Measurements from ENCODE around the gene CHRD. TPM values are rescaled to one million over a fixed set of nuclear protein-coding genes. Genes with fewer than 3 reads are reported as not detected.
"Not testable (repeated sequence)": the region's sequence is repeated elsewhere in the genome, so short reads cannot be mapped to it uniquely, and the experiment has no call there.

CHRD gene
- total RNA-seq, 1 donor from 2014 or later: 27.0 TPM

DNA sequence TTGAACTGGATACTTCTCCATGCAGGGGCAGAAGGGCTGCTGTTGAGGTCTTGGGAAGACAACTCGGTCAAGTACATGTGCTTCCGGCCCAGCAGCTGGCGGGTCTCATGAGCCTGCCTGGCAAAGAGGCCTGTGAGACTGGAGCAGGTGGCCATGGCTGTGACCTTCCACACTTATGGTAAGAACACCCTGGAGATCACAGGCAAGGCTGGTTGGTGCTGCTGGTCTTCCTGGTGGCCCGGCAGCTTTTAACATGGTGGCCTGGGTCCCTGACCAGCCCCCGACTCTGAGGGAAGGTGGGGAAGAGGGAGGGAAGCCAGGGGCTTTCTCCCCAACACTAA lies 15.4 kb downstream of the CHRD start:
- ATAC-seq: no peak
- intact Hi-C loops (cut with DNase I): no loop called here
- DNase-seq (ENCODE audit: low spot score): no peak

DNA sequence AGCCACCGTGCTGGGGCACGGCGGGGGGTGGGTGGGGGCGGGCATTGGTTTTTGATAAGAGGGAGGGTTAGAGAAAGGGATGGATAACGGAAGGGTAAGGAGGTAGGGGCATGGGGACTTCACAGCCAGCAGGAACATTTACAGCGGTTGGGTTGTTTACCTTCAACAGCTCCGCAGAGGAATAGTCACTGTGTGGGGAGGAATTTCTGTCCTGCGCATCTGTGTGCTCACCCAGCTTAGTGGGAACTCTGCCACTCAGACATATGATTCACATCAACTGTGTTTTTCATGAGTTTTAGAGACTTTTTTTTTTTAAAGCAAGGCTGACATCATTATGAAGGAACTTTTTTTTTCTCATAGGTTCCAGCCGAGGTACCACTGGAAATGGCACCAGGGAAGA lies 19.6 kb downstream of the CHRD start:
- intact Hi-C loops (cut with DNase I): no loop called here
- ATAC-seq: peak; percentile 95
- no peak for DNase-seq (ENCODE audit: low spot score)

DNA sequence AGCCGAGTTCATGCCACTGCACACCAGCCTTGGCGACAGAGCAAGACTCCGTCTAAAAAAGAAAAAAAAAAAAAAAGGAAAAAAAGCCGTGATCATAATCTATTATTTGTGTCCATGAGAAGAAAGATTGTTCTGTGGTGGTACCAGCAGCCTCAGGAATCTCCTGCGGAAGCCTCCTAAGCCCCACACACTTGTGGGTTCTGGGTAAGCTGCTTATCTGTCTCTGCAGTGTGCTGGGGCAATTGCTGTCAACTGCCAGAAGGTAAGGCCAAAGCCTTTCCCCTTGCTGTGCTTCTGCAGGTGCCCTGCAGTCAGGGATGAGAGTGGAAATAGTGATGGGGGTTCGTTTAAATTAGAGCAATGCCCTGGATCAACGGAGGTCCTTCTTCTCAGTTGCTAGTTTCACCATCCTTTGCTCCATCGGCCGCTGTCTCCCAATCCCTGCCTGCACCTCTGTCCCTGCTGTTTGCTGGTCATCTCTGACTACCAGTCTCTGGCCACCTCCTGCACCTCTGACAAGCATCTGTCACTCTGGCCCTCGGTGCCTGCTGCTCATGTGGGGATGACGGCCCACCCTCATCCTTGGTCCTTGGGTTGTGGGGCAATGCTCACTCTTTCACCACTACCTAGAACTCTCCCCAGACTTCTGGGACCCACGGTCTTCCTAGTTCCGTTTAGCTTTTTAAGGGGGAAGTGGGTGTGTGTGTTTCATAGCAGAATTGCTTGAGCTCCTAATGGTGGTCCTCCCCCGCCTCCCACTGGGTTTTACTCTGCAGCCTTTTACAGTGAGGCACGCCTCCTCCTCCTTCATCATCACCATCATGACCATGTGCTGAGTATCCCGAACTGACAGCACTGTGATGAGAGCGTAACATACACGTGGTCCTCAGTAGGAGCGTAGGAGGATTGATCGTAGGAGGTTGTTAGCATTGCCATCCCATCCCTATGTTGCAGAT lies 25.5 kb downstream of the CHRD start:
- ATAC-seq (no peak), DNase-seq (ENCODE audit: low spot score) (no peak)
- intact Hi-C loops (cut with DNase I): no loop called here

DNA sequence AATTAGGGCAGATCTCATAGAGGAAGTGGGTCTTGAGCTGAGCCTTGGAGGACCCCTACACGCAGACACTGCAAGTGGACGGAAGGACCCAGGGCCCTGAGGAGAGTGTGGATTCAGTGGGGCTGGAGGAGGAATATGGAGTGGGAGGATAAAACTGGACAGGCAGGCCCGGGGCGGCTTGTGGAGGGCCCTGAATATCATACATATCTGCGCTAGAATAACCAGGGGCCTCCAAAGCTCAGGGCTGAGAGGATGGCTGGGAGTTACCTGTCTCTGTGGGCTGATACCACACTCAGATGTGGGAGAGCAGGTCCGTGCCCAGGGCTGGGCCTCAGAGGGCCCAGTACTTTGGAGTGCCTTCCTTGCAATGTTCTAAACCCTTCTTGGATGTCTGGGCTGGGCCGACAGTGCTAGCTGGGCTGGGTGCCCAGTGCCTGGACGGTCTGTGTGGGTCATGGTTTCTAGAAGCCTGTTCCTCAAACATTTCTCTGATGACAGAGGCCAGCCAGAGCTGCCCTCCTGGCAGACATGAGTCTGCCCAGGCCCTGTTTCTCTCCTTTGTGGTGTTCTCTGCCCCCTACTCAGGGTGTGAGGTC lies 29.6 kb downstream of the CHRD start:
- intact Hi-C loops (cut with DNase I): no loop called here
- DNase-seq (ENCODE audit: low spot score): no peak

DNA sequence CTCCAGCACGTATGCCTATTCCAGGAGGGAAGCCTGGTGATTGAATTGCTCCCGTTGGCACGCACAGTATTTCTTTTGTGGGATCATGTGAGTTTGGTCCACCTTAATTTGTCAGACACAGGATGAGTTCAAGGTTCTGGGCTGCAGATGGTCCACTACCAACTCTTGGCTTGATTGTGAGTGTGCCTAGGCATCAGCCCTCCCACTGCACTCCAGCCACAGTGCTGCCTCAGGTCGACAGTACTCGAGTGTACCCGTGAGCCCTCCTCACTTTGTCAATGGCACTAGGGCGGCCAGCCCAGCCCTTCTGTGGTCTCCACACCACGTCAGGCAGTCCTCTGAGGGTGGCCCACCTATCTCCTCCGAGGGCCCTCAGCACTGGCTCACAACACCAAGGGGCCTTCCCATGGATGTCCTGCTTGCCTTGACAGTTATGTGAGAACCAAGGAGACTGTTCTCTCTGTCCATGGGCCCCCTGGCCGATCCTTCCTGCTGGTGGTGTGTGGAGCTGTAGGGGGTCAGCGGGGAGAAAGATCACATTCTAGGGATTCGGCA lies 30.2 kb downstream of the CHRD start:
- DNase-seq (ENCODE audit: low spot score): no peak
- intact Hi-C loops (cut with DNase I): no loop called here
- no peak for ATAC-seq

More for the DNA sequence above, 29.6 kb downstream of the CHRD start:
- no peak for ATAC-seq

DNA sequence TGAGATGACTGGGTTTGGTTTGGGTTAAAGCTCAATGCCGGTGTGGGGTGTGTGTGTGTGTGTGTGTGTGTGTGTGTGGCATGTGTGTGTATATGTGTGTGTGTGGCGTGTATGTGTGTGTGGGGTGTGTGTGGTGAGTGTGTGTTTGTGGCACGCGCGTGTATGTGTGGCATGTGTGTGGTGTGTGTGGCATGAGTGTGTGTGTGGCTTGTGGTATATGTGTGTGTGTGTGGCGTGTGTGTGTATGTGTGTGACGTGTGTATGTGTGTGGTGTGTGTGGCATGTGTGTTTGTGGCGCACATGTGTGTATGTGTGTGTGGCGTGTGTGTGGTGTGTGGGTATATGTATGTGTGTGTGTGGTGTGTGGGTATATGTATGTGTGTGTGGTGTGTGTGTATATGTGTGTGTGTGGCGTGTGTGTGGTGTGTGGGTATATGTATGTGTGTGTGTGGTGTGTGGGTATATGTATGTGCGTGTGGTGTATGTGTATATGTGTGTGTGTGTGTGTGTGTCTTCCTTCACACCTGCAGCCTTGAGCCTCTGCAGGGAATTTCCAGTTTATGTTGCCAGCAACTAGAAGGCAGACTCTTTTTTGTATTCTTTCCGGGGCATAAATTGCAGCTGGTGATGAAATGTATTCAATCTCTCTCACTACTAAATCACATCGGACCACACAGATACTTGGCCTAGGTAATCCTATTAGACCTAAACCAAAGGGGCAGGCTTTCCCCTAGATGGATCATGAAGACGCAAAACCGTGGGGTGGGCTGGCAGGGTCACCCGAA lies 34.8 kb downstream of the CHRD start:
- no peak for ATAC-seq
- DNase-seq (ENCODE audit: low spot score): no peak
- intact Hi-C loops (cut with DNase I): no loop called here

DNA sequence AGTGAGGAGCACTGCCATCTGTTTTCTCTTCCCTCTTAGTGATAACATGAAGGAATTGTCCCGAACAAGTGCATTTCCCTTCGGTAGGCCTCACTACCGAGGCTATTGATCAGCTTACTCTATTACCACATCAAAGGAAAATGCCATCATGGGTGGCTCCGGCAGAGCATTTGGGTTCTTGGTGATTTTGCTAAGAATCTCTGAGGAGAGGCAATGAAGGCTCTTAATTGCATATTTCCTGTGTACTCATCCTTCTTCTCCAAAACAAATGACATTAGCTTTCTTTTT lies 35.3 kb downstream of the CHRD start:
- ATAC-seq: no peak
- intact Hi-C loops (cut with DNase I): no loop called here
- DNase-seq (ENCODE audit: low spot score): no peak

DNA sequence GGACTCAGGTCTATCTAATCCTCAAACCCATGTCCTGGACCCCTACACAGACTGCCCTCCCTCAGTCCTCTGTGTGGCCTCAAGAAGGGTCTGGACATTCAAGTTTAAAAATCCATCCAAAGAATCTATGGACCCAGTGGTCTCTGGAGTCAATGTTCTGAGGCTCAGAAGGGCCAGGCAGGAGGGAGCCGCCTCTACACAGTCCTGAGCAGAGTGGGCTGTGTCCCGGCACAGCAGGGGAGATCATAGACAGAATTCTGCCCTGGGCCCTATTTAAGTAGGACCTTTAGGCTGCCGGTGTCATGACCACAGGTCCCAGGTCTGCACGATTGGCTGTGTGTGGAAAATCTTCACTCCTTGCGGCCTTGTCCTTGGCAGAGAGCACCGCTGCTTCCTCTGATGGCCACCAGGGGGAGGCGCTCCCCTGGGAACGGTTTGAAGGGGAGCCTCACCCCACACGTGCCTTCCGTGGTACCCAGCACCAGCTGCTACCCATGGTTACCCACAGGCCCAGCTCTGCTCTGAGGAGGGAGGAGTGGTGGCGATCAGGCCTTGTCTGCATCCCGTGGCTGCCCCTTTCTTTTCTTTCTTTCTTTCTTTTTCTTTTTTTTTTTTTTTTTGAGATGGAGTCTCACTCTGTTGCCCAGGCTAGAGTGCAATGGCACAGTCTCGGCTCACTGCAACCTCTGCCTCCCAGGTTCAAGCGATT lies 37.9 kb downstream of the CHRD start:
- ATAC-seq (peak; percentile 89), DNase-seq (ENCODE audit: low spot score) (peak; percentile 77)
- intact Hi-C loops (cut with DNase I): no loop called here

DNA sequence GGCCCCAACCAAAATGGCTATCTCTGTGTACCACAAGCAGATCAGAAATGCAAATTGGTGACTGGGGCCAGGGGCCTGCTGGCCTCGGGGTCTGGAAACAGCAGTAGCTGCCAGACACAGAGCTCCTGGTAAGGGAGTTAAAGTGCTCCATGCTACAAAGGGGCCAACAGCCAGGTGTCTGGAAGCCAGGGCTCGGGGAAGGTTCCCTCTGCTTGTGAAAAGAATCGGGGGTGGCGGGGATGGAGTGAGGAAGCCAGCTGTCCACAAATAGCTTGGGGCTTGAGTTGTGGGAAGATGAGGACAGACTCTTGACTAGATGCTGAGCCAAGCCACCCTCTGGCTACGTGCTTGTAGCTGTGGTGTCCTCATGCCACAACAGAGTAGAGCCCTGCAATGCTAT lies 39.3 kb downstream of the CHRD start:
- ATAC-seq (no peak), DNase-seq (ENCODE audit: low spot score) (no peak)
- intact Hi-C loops (cut with DNase I): no loop called here

DNA sequence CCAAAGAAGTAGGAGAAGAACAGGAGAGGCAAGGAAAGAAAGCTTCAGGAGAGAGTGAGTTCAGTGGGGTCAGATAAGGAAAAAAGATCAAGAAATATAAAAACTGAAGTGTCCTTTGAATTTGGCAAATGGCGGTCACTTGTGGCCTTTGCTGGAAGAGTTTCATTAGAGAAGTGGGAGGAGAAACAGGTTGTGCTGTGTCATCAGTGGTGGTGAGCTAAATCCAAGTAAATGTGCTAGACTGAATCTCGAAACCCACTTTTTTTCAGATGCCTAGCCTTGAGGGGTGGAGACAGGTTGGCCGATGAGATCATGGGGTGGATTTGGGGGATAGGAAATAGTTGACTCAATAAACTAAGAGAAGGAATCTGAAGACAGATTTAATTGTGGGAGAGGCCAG lies 43.7 kb downstream of the CHRD start:
- ATAC-seq (no peak), DNase-seq (ENCODE audit: low spot score) (no peak)
- intact Hi-C loops (cut with DNase I): no loop called here

DNA sequence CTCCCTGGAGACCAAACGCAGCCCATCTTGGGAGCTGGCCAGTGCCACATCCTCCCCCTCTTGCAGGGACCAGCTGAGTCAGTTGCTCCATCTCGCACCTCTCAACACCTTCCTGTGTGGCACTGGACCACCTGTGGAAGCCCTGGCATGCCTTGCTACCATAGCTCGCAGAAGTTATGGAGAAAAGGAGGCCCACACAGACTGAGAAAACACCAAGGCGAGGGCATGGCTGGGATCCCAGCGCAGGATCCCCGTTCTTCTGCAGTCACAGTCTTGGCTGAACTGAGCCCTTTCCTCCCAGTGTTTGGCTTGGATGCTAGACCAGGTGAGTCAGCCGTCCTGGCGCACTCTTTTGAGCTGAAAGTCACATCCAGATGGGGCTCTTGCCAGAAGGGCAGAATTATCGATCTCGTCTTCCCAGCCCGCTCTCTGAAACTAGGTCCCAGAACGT lies 46.9 kb downstream of the CHRD start:
- DNase-seq (ENCODE audit: low spot score) (no peak), ATAC-seq (no peak)
- intact Hi-C loops (cut with DNase I): no loop called here

DNA sequence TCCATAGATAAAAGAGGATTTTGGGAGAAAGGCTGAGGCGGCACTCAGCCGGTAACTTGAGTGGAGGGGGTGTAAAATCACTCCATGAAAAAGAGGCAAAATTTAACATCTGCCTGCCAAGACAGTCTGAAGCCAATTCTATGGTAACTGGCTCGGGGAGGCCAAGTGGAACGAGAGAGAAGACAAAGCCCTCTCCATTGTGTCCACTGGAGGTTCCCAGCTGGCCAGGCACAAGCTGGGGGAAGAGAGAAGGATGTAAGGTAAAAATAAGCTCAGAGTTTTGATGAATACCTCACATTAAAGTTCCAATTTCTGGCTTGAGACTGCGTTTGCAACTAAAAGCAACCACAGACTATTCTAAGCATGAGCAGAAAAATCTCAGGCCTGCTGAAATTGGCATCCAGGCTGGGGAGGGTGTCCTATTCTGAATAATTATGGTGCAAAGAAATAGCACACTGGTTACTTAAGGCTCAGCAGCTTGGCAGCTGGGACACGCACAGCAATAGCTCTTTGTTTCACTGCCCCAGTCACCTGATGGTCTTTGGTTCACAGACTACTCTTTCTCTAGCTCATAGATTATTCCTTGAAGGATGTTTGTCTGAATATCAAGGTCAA lies 48.8 kb downstream of the CHRD start:
- intact Hi-C loops (cut with DNase I): no loop called here
- no peak for ATAC-seq
- no peak for DNase-seq (ENCODE audit: low spot score)

DNA sequence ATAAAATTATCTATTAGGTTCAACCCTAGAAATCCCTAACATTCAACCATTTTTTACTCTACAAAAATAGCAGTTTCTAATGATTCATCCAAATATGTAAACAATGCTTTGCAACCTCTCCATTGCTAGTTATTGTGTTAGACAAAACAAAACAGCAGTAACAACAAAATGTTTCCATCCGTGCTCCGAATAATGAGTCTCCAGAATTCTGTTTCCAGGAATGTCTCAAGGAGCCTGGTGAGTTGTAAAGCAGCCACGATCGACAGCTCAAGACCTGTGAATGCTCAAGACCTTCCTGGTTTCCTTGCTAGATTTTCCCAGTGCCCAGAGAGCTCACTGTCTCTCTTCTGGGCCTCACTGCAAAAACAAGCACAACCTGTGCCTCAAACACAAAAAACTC lies 49.9 kb downstream of the CHRD start:
- intact Hi-C loops (cut with DNase I): no loop called here
- no peak for DNase-seq (ENCODE audit: low spot score)
- no peak for ATAC-seq

DNA sequence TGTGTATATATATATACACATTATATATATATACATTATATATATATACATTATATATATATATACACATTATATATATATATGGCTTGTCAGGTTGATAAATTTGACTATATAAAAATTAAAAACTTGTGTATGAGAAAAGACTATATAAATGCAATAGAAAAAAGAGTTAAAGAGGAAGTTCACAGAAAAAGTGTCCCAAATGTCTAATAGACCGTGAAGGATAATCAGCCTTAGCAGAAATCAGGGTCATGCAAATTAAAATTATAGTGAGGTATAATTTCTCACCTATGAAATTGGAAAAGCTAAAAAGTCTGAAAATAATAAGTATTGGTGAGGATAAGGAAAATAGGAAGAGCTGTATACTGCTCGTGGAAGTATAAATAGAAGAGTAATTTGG lies 51.1 kb downstream of the CHRD start:
- intact Hi-C loops (cut with DNase I): no loop called here
- DNase-seq (ENCODE audit: low spot score) (no peak), ATAC-seq (no peak)

DNA sequence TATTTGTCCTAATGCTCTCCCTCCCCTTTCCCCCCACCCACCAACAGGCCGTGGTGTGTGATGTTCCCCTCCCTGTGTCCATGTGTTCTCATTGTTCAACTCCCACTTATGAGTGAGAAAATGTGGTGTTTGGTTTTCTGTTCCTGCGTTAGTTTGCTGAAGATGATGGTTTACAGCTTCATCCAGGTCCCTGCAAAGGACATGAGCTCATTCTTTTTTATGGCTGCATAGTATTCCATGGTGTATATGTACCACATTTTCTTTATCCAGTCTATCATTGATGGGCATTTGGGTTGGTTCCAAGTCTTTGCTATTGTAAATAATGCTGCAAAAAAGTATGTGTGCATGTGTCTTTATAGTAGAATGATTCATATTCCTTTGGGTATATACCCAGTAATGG lies 53.3 kb downstream of the CHRD start:
- DNase-seq (ENCODE audit: low spot score); intact Hi-C loops (cut with DNase I); ATAC-seq: not testable (repeated sequence)

DNA sequence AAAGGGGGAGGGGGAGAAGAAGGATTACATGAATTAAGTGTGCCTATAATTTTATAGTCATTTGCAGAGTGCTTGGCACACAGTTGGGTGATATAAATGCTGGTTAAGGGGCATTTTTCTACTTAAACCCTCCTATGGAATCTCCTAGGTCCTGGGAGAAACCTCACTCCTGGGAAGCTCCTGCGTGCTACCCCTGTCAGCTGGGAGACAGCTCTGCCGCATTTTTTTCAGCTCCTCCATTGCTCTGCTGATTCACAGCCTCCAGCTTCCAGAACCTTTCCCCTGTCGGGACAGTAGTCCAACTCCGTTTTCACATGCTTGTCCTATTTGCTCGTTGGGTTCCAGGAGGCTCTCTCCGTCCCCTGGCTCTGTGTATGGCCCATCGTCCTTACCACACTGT lies 59.2 kb downstream of the CHRD start:
- ATAC-seq (no peak), DNase-seq (ENCODE audit: low spot score) (no peak)
- intact Hi-C loops (cut with DNase I): no loop called here

Data from sciatic nerve (tissue), 2 donors.